HEK293 (cell line): Measurements from ENCODE around the gene RBCK1.

Experiments
- CTCF ChIP-seq: fragments of 450-650 bp; formaldehyde crosslinking; IDR thresholded peaks from 2 replicates; pipeline ENCODE4 v1.5.1; 2016; ENCODE audit warnings: missing biosample characterization, missing genetic modification characterization
- HOXD13 ChIP-seq: sonication (generic); formaldehyde crosslinking; IDR thresholded peaks from 2 replicates; pipeline ENCODE4 v1.8.0; 2022; ENCODE audit warnings: missing genetic modification reagents, borderline replicate concordance
- MEIS1 ChIP-seq: sonication (generic); formaldehyde crosslinking; IDR thresholded peaks from 2 replicates; pipeline ENCODE4 v1.8.1; 2022; ENCODE audit warnings: missing genetic modification reagents, mild to moderate bottlenecking, borderline replicate concordance
- MZF1 ChIP-seq: fragments of 450-650 bp; formaldehyde crosslinking; IDR thresholded peaks from 2 replicates; pipeline ENCODE4 v1.5.1; 2017; ENCODE audit warnings: missing biosample characterization, missing genetic modification characterization, borderline replicate concordance
- OVOL3 ChIP-seq: fragments of 450-650 bp; formaldehyde crosslinking; IDR thresholded peaks from 2 replicates; pipeline ENCODE4 v1.5.1; 2016; ENCODE audit warnings: missing biosample characterization, missing genetic modification characterization
- REPIN1 ChIP-seq: fragments of 450-650 bp; formaldehyde crosslinking; IDR thresholded peaks from 2 replicates; pipeline ENCODE4 v1.5.1; 2017; ENCODE audit warnings: missing biosample characterization, missing genetic modification characterization, low read depth
- SP2 ChIP-seq: fragments of 450-650 bp; formaldehyde crosslinking; IDR thresholded peaks from 2 replicates; pipeline ENCODE4 v1.5.1; 2016; ENCODE audit warnings: missing biosample characterization, missing genetic modification characterization
- ZNF175 ChIP-seq: fragments of 450-650 bp; formaldehyde crosslinking; IDR thresholded peaks from 2 replicates; pipeline ENCODE4 v1.5.1; 2016; ENCODE audit warnings: missing biosample characterization, missing genetic modification characterization
- ZNF324 ChIP-seq: fragments of 450-650 bp; formaldehyde crosslinking; IDR thresholded peaks from 2 replicates; pipeline ENCODE4 v1.5.1; 2016; ENCODE audit warnings: missing biosample characterization, missing genetic modification characterization
- ZNF596 ChIP-seq: fragments of 450-650 bp; IDR thresholded peaks from 2 replicates; pipeline ENCODE4 v1.5.0; 2018; ENCODE audit warnings: missing biosample characterization, mild to moderate bottlenecking, missing genetic modification characterization, moderate library complexity
- ZNF639 ChIP-seq: fragments of 450-650 bp; formaldehyde crosslinking; IDR thresholded peaks from 2 replicates; pipeline ENCODE4 v1.5.1; 2016; ENCODE audit warnings: missing biosample characterization, missing genetic modification characterization
- ZNF645 ChIP-seq: fragments of 450-650 bp; formaldehyde crosslinking; IDR thresholded peaks from 2 replicates; pipeline ENCODE4; 2016; ENCODE audit warnings: missing biosample characterization, missing genetic modification characterization
- ZNF692 ChIP-seq: fragments of 450-650 bp; formaldehyde crosslinking; IDR thresholded peaks from 2 replicates; pipeline ENCODE4 v1.5.1; 2016; ENCODE audit warnings: missing biosample characterization, missing genetic modification characterization
- ZNF701 ChIP-seq: fragments of 450-650 bp; formaldehyde crosslinking; IDR thresholded peaks from 2 replicates; pipeline ENCODE4 v1.5.1; 2016; ENCODE audit warnings: missing biosample characterization, missing genetic modification characterization

- TF ChIP-seq CTCF (tag by site-specific recombination) (no peak), ZNF324 (no peak), ZNF692 (tag by site-specific recombination) (no peak), OVOL3 (tag by site-specific recombination) (no peak), MZF1 (tag by site-specific recombination) (no peak), ZNF639 (tag by site-specific recombination) (no peak), ZNF645 (no peak), ZNF175 (tag by site-specific recombination) (no peak), MEIS1 (no peak), ZNF596 (tag by site-specific recombination) (no peak), REPIN1 (tag by site-specific recombination) (no peak), ZNF701 (tag by site-specific recombination) (no peak), HOXD13 (CRISPR knock-in tag) (no peak), SP2 (no peak)
Measured at GRCh38 chr20:402898-403581, 5.1 kb upstream of the RBCK1 start.
